IPS-20b (cell line): ENCODE data around the gene GAN.
"Not testable (repeated sequence)": the region's sequence is repeated elsewhere in the genome, so short reads cannot be mapped to it uniquely, and the experiment has no call there.

ENCODE experiments used
- H3K27ac ChIP-seq: one replicate; pipeline ENCODE4 v1.5.1; 2013; ENCODE audit warnings: low read length
- H3K27me3 ChIP-seq: 2 replicates; pipeline ENCODE4 v1.6.1; 2013; ENCODE audit warnings: mild to moderate bottlenecking, low read length, inconsistent platforms; ENCODE audit not compliant: insufficient read depth
- H3K36me3 ChIP-seq: 2 replicates; pipeline ENCODE4 v1.6.1; 2013; ENCODE audit warnings: low read depth, mild to moderate bottlenecking, inconsistent platforms, low read length, moderate library complexity; ENCODE audit not compliant: insufficient read depth
- H3K4me1 ChIP-seq: 2 replicates; pipeline ENCODE4 v1.6.1; 2013; ENCODE audit warnings: mild to moderate bottlenecking, control low read depth, inconsistent platforms, low read length, moderate library complexity; ENCODE audit not compliant: insufficient read depth
- H3K4me3 ChIP-seq: 2 replicates; pipeline ENCODE4 v1.5.1; 2013; ENCODE audit warnings: mild to moderate bottlenecking, low read length, inconsistent platforms
- H3K9ac ChIP-seq: 2 replicates; pipeline ENCODE4 v1.6.1; 2013; ENCODE audit warnings: low read depth, mild to moderate bottlenecking, inconsistent platforms, low read length, moderate library complexity
- H3K9me3 ChIP-seq: 2 replicates; pipeline ENCODE4 v1.6.1; 2013; ENCODE audit warnings: mild to moderate bottlenecking, low read depth, low read length, inconsistent platforms; ENCODE audit not compliant: insufficient read depth

The GAN gene

DNA sequence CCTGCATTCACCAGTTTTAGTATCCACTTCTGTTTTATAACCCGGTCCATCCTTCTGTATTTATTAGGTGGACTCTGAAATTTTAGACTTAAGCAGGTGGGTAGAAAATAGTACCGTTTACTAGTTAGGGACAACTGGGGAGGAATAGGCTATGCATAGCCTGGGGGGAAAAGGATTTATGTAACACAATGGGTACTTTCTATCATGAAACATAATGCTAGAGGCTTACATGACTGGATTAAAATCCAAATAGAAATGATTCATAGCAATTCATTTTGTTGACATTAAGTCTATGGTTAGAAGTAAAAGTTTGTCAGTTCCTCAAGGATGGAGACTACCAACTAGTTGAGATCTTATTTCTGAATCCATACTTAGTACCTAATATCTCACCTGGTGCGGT, 18.6 kb downstream of the GAN start:
- Histone ChIP-seq H3K9me3 (no peaks in the 10 kb centered on the region), H3K9ac (no peak overlapping the region), H3K27me3 (no peaks in the 10 kb centered on the region), H3K4me3 (no peak overlapping the region), H3K4me1 (no peaks in the 10 kb centered on the region), H3K36me3 (no peaks in the 10 kb centered on the region), H3K27ac (no peak overlapping the region)

DNA sequence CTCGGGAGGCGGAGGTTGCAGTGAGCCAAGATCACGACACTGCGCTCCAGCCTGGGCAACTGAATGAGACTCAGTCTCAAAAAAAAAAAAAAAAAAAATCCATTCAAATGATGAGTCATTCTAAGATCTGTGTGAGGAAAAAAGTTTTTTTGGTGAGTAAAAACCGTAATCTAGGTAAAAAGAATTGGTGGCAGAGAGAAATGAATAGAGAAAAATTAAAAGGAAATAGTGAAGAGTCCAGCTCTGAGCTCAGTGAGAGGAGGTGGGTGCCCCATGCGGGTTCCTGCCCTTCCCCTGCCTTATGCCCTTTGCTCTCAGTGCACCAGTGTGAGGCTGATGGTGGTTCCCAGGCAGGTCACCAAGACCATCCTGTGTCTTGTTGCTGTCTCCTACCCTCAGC, 20.9 kb downstream of the GAN start:
- Histone ChIP-seq H3K9ac (no peak overlapping the region), H3K27me3 (no peaks in the 10 kb centered on the region), H3K27ac (no peak overlapping the region), H3K9me3 (no peaks in the 10 kb centered on the region; the same call in 1 of the 2 replicates), H3K4me1 (no peaks in the 10 kb centered on the region), H3K36me3 (no peaks in the 10 kb centered on the region), H3K4me3 (no peak overlapping the region)

DNA sequence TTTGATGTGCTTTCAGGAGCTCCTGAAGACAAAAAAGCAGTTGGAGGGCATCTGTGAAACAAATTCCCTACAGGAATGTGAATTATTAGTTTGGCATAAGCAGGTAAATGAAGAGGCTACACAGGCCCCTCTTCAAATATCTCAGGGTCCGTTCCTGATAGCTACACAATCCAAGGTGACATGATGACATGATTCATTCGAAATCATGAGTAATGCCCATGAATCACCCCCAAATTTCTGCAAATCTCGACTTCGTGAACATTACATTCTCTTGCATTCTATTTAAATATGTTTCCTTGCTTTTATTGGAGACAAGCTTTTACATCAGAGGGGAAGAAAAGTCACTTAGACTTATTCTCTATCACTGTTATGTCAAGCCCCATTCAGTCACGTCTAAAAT, 22.3 kb downstream of the GAN start:
- H3K27me3 ChIP-seq, result no peaks in the 10 kb centered on the region

DNA sequence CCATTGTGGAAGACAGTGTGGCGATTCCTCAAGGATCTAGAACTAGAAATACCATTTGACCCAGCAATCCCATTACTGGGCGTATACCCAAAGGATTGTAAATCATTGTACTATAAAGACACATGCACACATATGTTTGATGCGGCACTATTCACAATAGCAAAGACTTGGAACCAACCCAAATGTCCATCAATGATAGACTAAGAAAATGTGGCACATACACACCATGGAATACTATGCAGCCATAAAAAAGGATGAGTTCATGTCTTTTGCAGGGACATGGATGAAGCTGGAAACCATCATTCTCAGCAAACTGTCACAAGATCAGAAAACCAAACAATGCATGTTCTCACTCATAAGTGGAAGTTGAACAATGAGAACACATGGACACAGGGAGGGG, 30.4 kb downstream of the GAN start:
- not testable (repeated sequence) for H3K9ac ChIP-seq, H3K27me3 ChIP-seq, H3K27ac ChIP-seq, H3K4me1 ChIP-seq, H3K36me3 ChIP-seq, H3K4me3 ChIP-seq
- H3K9me3 ChIP-seq, result peaks cover 32% of the 10 kb centered on the region

More for the DNA sequence above, 22.3 kb downstream of the GAN start:
- Histone ChIP-seq H3K4me3 (no peak overlapping the region), H3K36me3 (no peaks in the 10 kb centered on the region), H3K4me1 (no peaks in the 10 kb centered on the region), H3K9me3 (no peaks in the 10 kb centered on the region; the same call in 1 of the 2 replicates), H3K9ac (no peak overlapping the region), H3K27ac (no peak overlapping the region)

DNA sequence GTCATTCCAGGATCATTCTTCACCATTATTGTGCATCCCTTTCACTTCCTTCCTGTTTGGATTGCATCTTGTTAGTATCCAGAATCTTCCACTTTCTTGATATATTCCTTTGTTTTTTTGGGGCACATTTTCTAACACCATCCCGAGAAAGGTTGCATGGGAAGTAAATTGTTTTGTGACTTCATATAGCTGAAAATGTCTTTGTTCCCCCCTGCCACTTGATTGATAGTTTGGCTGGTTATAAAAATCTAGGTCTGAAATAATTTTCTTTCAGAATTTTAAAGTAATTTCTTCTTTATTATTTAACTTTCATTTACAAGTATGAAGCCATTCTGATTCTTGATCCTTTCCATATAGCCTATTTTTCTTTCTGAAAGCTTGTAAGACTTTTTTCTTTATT, 32.7 kb downstream of the GAN start:
- Histone ChIP-seq H3K4me3 (no peak overlapping the region), H3K27ac (no peak overlapping the region), H3K27me3 (no peaks in the 10 kb centered on the region), H3K9ac (no peak overlapping the region), H3K36me3 (peaks cover 6% of the 10 kb centered on the region), H3K9me3 (peaks cover 32% of the 10 kb centered on the region), H3K4me1 (no peaks in the 10 kb centered on the region)

DNA sequence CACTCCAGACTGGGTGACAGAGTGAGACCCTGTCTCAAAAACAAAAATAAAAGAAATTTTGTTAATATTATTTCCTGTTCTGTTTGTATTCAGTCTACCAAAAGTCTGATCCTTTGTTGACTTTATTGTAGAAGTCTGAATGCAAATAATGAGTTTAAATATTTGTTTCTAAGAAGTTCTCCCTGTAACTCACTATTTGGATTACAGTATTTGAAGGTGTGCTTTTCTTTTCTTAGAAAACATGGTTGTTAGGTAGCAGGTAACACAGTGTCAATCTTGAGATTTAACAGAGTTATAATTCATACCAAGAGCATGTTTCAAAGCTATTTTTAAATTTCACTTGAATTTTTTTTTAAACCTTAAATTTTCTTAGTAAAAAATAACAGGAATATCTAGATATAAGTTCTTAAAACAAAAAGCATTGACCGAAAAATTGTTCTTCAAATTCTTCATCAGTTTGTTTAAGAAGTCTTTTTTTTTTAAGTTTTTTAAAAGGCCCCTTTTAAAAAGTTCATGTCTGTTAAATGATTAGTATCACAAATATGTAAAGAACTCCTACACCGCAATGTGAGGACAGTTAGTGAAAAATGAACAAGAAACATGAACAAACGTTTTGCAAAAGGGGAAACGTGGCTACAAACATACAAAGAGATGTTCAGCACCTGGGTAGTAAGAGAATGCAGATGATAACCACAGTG, 35.0 kb downstream of the GAN start:
- Histone ChIP-seq H3K36me3 (peaks cover 18% of the 10 kb centered on the region), H3K4me1 (no peaks in the 10 kb centered on the region), H3K27me3 (no peaks in the 10 kb centered on the region), H3K27ac (no peak overlapping the region), H3K4me3 (no peak overlapping the region), H3K9ac (no peak overlapping the region), H3K9me3 (peaks cover 26% of the 10 kb centered on the region)

DNA sequence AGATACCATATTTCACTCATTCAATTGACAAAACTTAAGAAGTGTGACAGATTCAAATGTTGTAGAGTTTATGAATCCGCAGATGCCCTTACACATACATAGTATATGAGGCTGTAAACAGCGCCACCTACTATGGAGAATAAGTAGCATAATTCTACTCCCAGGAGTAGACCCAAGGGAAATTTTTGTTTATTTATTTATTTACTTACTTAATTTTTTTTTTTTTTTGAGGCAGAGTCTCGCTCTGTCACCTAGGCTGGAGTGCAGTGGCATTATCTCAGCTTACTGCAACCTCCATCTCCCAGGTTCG, 35.5 kb downstream of the GAN start:
- Histone ChIP-seq H3K36me3 (peaks cover 23% of the 10 kb centered on the region), H3K27me3 (no peaks in the 10 kb centered on the region)

DNA sequence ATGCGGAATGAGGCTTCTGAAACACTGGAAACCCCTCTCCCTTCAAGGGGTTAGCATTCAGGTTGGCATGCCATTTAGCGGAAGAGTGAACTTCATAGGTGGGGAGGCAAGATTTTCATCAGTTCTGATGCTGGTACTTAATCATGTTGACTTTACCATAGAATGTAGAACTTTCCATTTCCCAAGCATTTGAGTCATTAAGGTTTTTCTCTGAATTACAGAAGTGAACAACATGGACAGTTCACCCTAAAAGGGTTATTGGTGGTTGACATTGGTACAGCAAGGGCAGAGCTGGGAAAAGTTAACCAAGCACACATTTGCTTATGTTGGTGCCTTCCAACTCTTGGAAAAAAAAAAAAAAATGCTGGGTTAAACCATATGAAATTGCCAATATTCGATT, 39.1 kb downstream of the GAN start:
- H3K27me3 ChIP-seq, result no peaks in the 10 kb centered on the region
- no peak overlapping the region for H3K4me3 ChIP-seq
- no peak overlapping the region for H3K9ac ChIP-seq
- H3K27ac ChIP-seq, result no peak overlapping the region
- H3K36me3 ChIP-seq, result peaks cover 38% of the 10 kb centered on the region
- H3K4me1 ChIP-seq, result no peaks in the 10 kb centered on the region
- H3K9me3 ChIP-seq, result no peaks in the 10 kb centered on the region

More for the DNA sequence above, 35.5 kb downstream of the GAN start:
- H3K9me3 ChIP-seq, result peaks cover 26% of the 10 kb centered on the region
- H3K9ac ChIP-seq, result no peak overlapping the region
- H3K4me1 ChIP-seq, result no peaks in the 10 kb centered on the region
- H3K27ac ChIP-seq, result no peak overlapping the region
- H3K4me3 ChIP-seq, result no peak overlapping the region

DNA sequence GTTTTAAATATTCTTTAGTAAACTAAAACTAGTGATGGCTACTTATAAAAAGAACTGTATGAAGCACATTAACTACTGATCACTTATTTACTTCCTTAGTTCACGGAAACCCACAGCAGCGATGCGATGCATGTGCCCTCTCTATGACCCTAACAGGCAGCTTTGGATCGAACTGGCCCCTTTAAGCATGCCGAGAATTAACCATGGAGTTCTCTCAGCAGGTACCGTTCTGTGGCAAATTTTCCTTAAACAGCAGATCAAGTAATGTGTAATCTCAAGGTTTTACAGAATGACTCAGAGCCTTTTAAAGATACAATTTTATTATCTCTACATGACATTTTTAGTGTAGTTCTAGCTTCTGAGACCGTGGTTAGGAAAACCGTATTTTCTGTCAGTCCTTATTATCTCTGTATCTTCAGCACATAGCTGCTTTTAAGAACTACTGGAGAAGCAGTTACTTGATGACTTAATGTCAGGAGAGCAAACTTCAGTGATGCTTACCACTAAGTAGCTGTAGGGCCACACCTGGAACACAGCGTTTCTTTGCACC, 43.0 kb downstream of the GAN start:
- Histone ChIP-seq H3K9me3 (no peaks in the 10 kb centered on the region), H3K9ac (no peak overlapping the region), H3K4me1 (no peaks in the 10 kb centered on the region), H3K36me3 (peaks cover 55% of the 10 kb centered on the region), H3K4me3 (no peak overlapping the region), H3K27me3 (no peaks in the 10 kb centered on the region), H3K27ac (no peak overlapping the region)

DNA sequence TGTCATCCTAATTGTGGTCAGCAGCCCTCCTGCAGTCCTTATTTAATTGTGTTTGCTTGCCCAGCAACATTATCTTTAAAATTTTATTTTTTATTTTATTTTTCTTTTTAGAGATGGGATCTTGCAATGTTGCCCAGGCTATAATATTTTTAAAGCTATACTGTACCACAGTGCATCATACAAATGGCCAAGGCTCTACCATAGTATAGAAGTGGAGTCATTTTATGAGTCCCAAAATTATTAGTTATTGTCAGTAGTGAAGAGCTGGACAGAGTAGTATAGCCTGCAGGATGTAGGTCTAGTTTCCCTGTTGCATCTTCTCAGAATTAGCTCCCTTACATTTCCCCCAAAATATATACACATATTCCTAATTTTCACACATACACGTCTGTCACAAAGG, 44.1 kb downstream of the GAN start:
- no peaks in the 10 kb centered on the region for H3K4me1 ChIP-seq
- H3K36me3 ChIP-seq, result peaks cover 60% of the 10 kb centered on the region
- H3K9ac ChIP-seq, result no peak overlapping the region
- H3K27ac ChIP-seq, result no peak overlapping the region
- H3K9me3 ChIP-seq, result no peaks in the 10 kb centered on the region
- H3K27me3 ChIP-seq, result no peaks in the 10 kb centered on the region
- H3K4me3 ChIP-seq, result no peak overlapping the region

DNA sequence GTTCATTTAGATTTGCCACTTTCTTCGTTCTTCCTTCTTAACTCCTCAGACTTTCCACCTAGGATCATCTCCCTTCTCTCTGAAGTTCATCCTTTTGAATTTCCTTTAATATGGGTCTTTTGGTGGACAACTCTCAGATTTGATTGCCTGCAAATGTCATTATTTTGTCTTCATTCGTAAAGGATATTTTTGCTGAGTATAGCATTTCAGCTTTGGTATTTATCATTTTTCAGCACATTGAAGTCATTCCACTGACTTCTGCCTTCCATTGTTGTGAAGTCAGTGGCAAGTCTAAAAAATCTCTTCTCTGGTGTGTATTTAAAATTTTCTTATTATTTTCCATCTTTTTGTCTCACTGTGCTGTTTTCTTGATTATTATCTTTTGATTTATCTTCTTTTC, 45.4 kb downstream of the GAN start:
- H3K4me1 ChIP-seq, result no peaks in the 10 kb centered on the region
- no peaks in the 10 kb centered on the region for H3K27me3 ChIP-seq
- H3K27ac ChIP-seq, result no peak overlapping the region
- peaks cover 60% of the 10 kb centered on the region for H3K36me3 ChIP-seq
- H3K9ac ChIP-seq, result no peak overlapping the region
- no peak overlapping the region for H3K4me3 ChIP-seq
- no peaks in the 10 kb centered on the region for H3K9me3 ChIP-seq

DNA sequence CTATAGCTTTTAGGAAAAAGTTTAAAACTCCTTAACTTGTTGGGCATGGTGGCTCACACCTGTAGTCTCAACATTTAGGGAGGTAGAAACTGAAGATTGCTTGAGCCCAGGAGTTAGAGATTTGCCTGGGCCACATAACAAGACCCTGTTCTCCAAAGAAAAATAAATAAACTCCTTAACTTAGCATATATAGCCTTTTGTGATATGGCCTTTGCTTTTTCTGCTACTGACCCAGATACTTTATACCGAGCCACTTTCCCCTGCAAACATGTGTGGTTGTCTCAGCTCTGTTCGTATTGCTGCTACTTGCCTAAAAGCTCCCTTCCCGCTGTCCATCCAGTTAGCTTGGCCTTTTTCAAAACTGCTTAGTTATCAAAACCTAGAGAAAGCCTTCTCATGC, 51.0 kb downstream of the GAN start:
- no peak overlapping the region for H3K4me3 ChIP-seq
- H3K27ac ChIP-seq, result no peak overlapping the region
- no peaks in the 10 kb centered on the region for H3K9me3 ChIP-seq
- peaks cover 75% of the 10 kb centered on the region for H3K36me3 ChIP-seq
- H3K27me3 ChIP-seq, result no peaks in the 10 kb centered on the region
- no peaks in the 10 kb centered on the region for H3K4me1 ChIP-seq
- H3K9ac ChIP-seq, result no peak overlapping the region
